ENCODE data around the gene GALNT10.
A peak's percentile ranks its signal among the peaks of the same experiment; 100 is the strongest.

Gene GALNT10

GRCh38 chr5:154163327-154164248 lies 26.9 kb upstream of the GALNT10 start:
- H2AK5ac ChIP-seq (ENCODE audit: low read depth, low read length), result no peak overlapping the region
- H2BK120ac ChIP-seq (ENCODE audit: low read depth, low read length), result no peak overlapping the region
- no peak overlapping the region for H2AFZ ChIP-seq (ENCODE audit: low read length)
- H3K18ac ChIP-seq (ENCODE audit: low read length), result no peak overlapping the region
- H2BK12ac ChIP-seq (ENCODE audit: low read length), result no peak overlapping the region
- H3K4me1 ChIP-seq (ENCODE audit: control insufficient read depth in 2 of 2, insufficient read depth in 1 of 2, low read depth in 1 of 2, low read length in 2 of 2), result peaks cover 6 to 10% of the 10 kb centered on the region in 2 donors
- H2BK15ac ChIP-seq (ENCODE audit: low read length), result no peak overlapping the region
- H3K9me3 ChIP-seq (replicated peaks in 1 of 2; ENCODE audit: control insufficient read depth in 2 of 2, insufficient read depth in 1 of 2, low read depth in 1 of 2, low read length in 2 of 2), result no peaks in the 10 kb centered on the region
- no peaks in the 10 kb centered on the region for H3K27me3 ChIP-seq (ENCODE audit: control insufficient read depth in 3 of 3, insufficient read depth in 3 of 3, low read depth in 1 of 3, low read length in 3 of 3)
- no peak overlapping the region for H3K9ac ChIP-seq (ENCODE audit: low read depth, low read length, poor library complexity)
- no peak overlapping the region for H2BK5ac ChIP-seq (ENCODE audit: low read length)
- DNase-seq (ENCODE audit: low spot score), result no peak
- H4K8ac ChIP-seq (ENCODE audit: low read depth, low read length), result no peak overlapping the region
- no peak overlapping the region for H4K91ac ChIP-seq (ENCODE audit: low read depth, low read length, poor library complexity)
- H3K36me3 ChIP-seq (replicated peaks in 1 of 2; ENCODE audit: control insufficient read depth in 2 of 2, insufficient read depth in 2 of 2, low read length in 2 of 2), result no peaks in the 10 kb centered on the region
- H3K23ac ChIP-seq (ENCODE audit: low read depth, low read length, poor library complexity), result no peak overlapping the region
- H3K4me3 ChIP-seq (ENCODE audit: low read length in 2 of 2), result no peak overlapping the region
- no peaks in the 10 kb centered on the region for H3K79me1 ChIP-seq (ENCODE audit: low read depth, low read length)
- WGBS, 2 donors (ENCODE audit: extremely low coverage in 2 of 2, insufficient read length in 2 of 2, insufficient replicate concordance in 1 of 2), result no CpG with 5 or more reads among the region's 4 CpGs
- H3K27ac ChIP-seq (replicated peaks; ENCODE audit: low read length), result no peak overlapping the region
- no peak overlapping the region for H3K4ac ChIP-seq (ENCODE audit: low read length)
- H3K14ac ChIP-seq (ENCODE audit: low read length), result no peak overlapping the region
- H3K4me2 ChIP-seq (ENCODE audit: insufficient read depth, low read length, poor library complexity, severe bottlenecking), result no peak overlapping the region

GRCh38 chr5:154164249-154164581 lies 26.3 kb upstream of the GALNT10 start:
- Histone ChIP-seq H2BK120ac (ENCODE audit: low read depth, low read length) (no peak overlapping the region), H2BK15ac (ENCODE audit: low read length) (no peak overlapping the region), H3K9me3 (replicated peaks in 1 of 2; ENCODE audit: control insufficient read depth in 2 of 2, insufficient read depth in 1 of 2, low read depth in 1 of 2, low read length in 2 of 2) (no peaks in the 10 kb centered on the region), H4K91ac (ENCODE audit: low read depth, low read length, poor library complexity) (no peak overlapping the region), H2AK5ac (ENCODE audit: low read depth, low read length) (no peak overlapping the region), H3K4me3 (ENCODE audit: low read length in 2 of 2) (no peak overlapping the region), H4K8ac (ENCODE audit: low read depth, low read length) (no peak overlapping the region), H3K9ac (ENCODE audit: low read depth, low read length, poor library complexity) (no peak overlapping the region), H3K4me2 (ENCODE audit: insufficient read depth, low read length, poor library complexity, severe bottlenecking) (no peak overlapping the region), H2BK12ac (ENCODE audit: low read length) (no peak overlapping the region), H2AFZ (ENCODE audit: low read length) (no peak overlapping the region), H3K4ac (ENCODE audit: low read length) (no peak overlapping the region), H3K14ac (ENCODE audit: low read length) (no peak overlapping the region), H2BK5ac (ENCODE audit: low read length) (no peak overlapping the region), H3K18ac (ENCODE audit: low read length) (no peak overlapping the region), H3K27me3 (ENCODE audit: control insufficient read depth in 3 of 3, insufficient read depth in 3 of 3, low read depth in 1 of 3, low read length in 3 of 3) (no peaks in the 10 kb centered on the region), H3K79me1 (ENCODE audit: low read depth, low read length) (no peaks in the 10 kb centered on the region), H3K23ac (ENCODE audit: low read depth, low read length, poor library complexity) (no peak overlapping the region), H3K36me3 (replicated peaks in 1 of 2; ENCODE audit: control insufficient read depth in 2 of 2, insufficient read depth in 2 of 2, low read length in 2 of 2) (no peaks in the 10 kb centered on the region), H3K27ac (replicated peaks; ENCODE audit: low read length) (no peak overlapping the region), H3K4me1 (ENCODE audit: control insufficient read depth in 2 of 2, insufficient read depth in 1 of 2, low read depth in 1 of 2, low read length in 2 of 2) (peaks cover 6 to 10% of the 10 kb centered on the region in 2 donors)
- no CpG with 5 or more reads among the region's 1 CpG for WGBS, 2 donors (ENCODE audit: extremely low coverage in 2 of 2, insufficient read length in 2 of 2, insufficient replicate concordance in 1 of 2)
- DNase-seq (ENCODE audit: low spot score), result no peak

- Histone ChIP-seq H3K4me3 (ENCODE audit: low read length in 2 of 2) (no peak overlapping the region), H2AK5ac (ENCODE audit: low read depth, low read length) (no peak overlapping the region), H4K8ac (ENCODE audit: low read depth, low read length) (no peak overlapping the region), H3K27me3 (ENCODE audit: control insufficient read depth in 3 of 3, insufficient read depth in 3 of 3, low read depth in 1 of 3, low read length in 3 of 3) (no peaks in the 10 kb centered on the region), H3K4ac (ENCODE audit: low read length) (no peak overlapping the region), H3K36me3 (replicated peaks in 1 of 2; ENCODE audit: control insufficient read depth in 2 of 2, insufficient read depth in 2 of 2, low read length in 2 of 2) (no peaks in the 10 kb centered on the region), H3K9me3 (replicated peaks in 1 of 2; ENCODE audit: control insufficient read depth in 2 of 2, insufficient read depth in 1 of 2, low read depth in 1 of 2, low read length in 2 of 2) (no peaks in the 10 kb centered on the region), H2BK12ac (ENCODE audit: low read length) (no peak overlapping the region), H3K27ac (replicated peaks; ENCODE audit: low read length) (no peak overlapping the region), H3K18ac (ENCODE audit: low read length) (no peak overlapping the region), H2BK120ac (ENCODE audit: low read depth, low read length) (no peak overlapping the region), H3K4me2 (ENCODE audit: insufficient read depth, low read length, poor library complexity, severe bottlenecking) (no peak overlapping the region), H3K23ac (ENCODE audit: low read depth, low read length, poor library complexity) (no peak overlapping the region), H3K9ac (ENCODE audit: low read depth, low read length, poor library complexity) (no peak overlapping the region), H4K91ac (ENCODE audit: low read depth, low read length, poor library complexity) (no peak overlapping the region), H2BK15ac (ENCODE audit: low read length) (no peak overlapping the region), H3K79me1 (ENCODE audit: low read depth, low read length) (no peaks in the 10 kb centered on the region), H2BK5ac (ENCODE audit: low read length) (no peak overlapping the region), H2AFZ (ENCODE audit: low read length) (peak overlapping the region; percentile 41), H3K4me1 (ENCODE audit: control insufficient read depth in 2 of 2, insufficient read depth in 1 of 2, low read depth in 1 of 2, low read length in 2 of 2) (peaks cover 6 to 13% of the 10 kb centered on the region in 2 donors), H3K14ac (ENCODE audit: low read length) (no peak overlapping the region)
- DNase-seq (ENCODE audit: low spot score), result no peak
- WGBS, 2 donors (ENCODE audit: extremely low coverage in 2 of 2, insufficient read length in 2 of 2, insufficient replicate concordance in 1 of 2), result no CpG with 5 or more reads among the region's 10 CpGs
Observed at GRCh38 chr5:154165886-154166285, 24.6 kb upstream of the GALNT10 start.

GRCh38 chr5:154166901-154167791 lies 23.4 kb upstream of the GALNT10 start:
- H3K27ac ChIP-seq (replicated peaks; ENCODE audit: low read length), result no peak overlapping the region
- peaks cover 6 to 13% of the 10 kb centered on the region in 2 donors for H3K4me1 ChIP-seq (ENCODE audit: control insufficient read depth in 2 of 2, insufficient read depth in 1 of 2, low read depth in 1 of 2, low read length in 2 of 2)
- H3K79me1 ChIP-seq (ENCODE audit: low read depth, low read length), result no peaks in the 10 kb centered on the region
- H2AFZ ChIP-seq (ENCODE audit: low read length), result no peak overlapping the region
- H2BK12ac ChIP-seq (ENCODE audit: low read length), result no peak overlapping the region
- H2BK5ac ChIP-seq (ENCODE audit: low read length), result no peak overlapping the region
- WGBS, 2 donors (ENCODE audit: extremely low coverage in 2 of 2, insufficient read length in 2 of 2, insufficient replicate concordance in 1 of 2), result no CpG with 5 or more reads among the region's 2 CpGs
- H3K9me3 ChIP-seq (replicated peaks in 1 of 2; ENCODE audit: control insufficient read depth in 2 of 2, insufficient read depth in 1 of 2, low read depth in 1 of 2, low read length in 2 of 2), result no peaks in the 10 kb centered on the region
- H3K4ac ChIP-seq (ENCODE audit: low read length), result no peak overlapping the region
- H3K9ac ChIP-seq (ENCODE audit: low read depth, low read length, poor library complexity), result no peak overlapping the region
- no peak overlapping the region for H3K4me2 ChIP-seq (ENCODE audit: insufficient read depth, low read length, poor library complexity, severe bottlenecking)
- no peak overlapping the region for H2AK5ac ChIP-seq (ENCODE audit: low read depth, low read length)
- DNase-seq (ENCODE audit: low spot score), result no peak
- H3K4me3 ChIP-seq (ENCODE audit: low read length in 2 of 2), result no peak overlapping the region
- no peak overlapping the region for H3K14ac ChIP-seq (ENCODE audit: low read length)
- H3K27me3 ChIP-seq (ENCODE audit: control insufficient read depth in 3 of 3, insufficient read depth in 3 of 3, low read depth in 1 of 3, low read length in 3 of 3), result no peaks in the 10 kb centered on the region
- no peak overlapping the region for H2BK120ac ChIP-seq (ENCODE audit: low read depth, low read length)
- H3K18ac ChIP-seq (ENCODE audit: low read length), result no peak overlapping the region
- H3K23ac ChIP-seq (ENCODE audit: low read depth, low read length, poor library complexity), result no peak overlapping the region
- no peaks in the 10 kb centered on the region for H3K36me3 ChIP-seq (replicated peaks in 1 of 2; ENCODE audit: control insufficient read depth in 2 of 2, insufficient read depth in 2 of 2, low read length in 2 of 2)
- no peak overlapping the region for H2BK15ac ChIP-seq (ENCODE audit: low read length)
- H4K91ac ChIP-seq (ENCODE audit: low read depth, low read length, poor library complexity), result no peak overlapping the region
- H4K8ac ChIP-seq (ENCODE audit: low read depth, low read length), result no peak overlapping the region
